SH-SY5Y (cell line): Measurements from ENCODE around the gene TAF11L7.
"Not testable (repeated sequence)": the region's sequence is repeated elsewhere in the genome, so short reads cannot be mapped to it uniquely, and the experiment has no call there.

Experiments
- GATA2 ChIP-seq: IDR thresholded peaks from 2 replicates; pipeline ENCODE4 v1.6.1; 2011; ENCODE audit warnings: mild to moderate bottlenecking, low read depth, low read length
- GATA3 ChIP-seq: IDR thresholded peaks from 2 replicates; pipeline ENCODE4 v1.6.1; 2011; ENCODE audit warnings: low read depth, mild to moderate bottlenecking, low read length, moderate library complexity

GRCh38 chr5:17631788-17632187 is 46.2 kb upstream of the TAF11L7 start, which contains the start of gene TAF11L13:
- TF ChIP-seq GATA2, GATA3: not testable (repeated sequence)
